ENCODE results near the gene CARD11. TPM values are rescaled to one million over a fixed set of nuclear protein-coding genes. Genes with fewer than 3 reads are reported as not detected.
A peak's percentile ranks its signal among the peaks of the same experiment; 100 is the strongest.

CARD11 gene
- total RNA-seq (100 to 1,000 TPM; 118 to 122 TPM), total RNA-seq (60.8 to 274 (median 172) reads per million in 172 experiments)
- 96.8 TPM for polyA plus RNA-seq (2013, experiment 1 of 2)
- polyA plus RNA-seq (2013, experiment 2 of 2), result 117 TPM

- Mint-ChIP-seq H3K27ac (peak within 1 kb of the TSS; percentile 85), H3K4me1 (ENCODE audit: low read depth) (peaks cover 62% of the 10 kb centered on the region), H3K4me3 (peak within 1 kb of the TSS; percentile 93), H3K36me3 (ENCODE audit: low read depth) (peaks cover 37% of the 10 kb centered on the region), H3K27me3 (no peaks in the 10 kb centered on the region), H3K9me3 (no peaks in the 10 kb centered on the region)
- CTCF ChIA-PET, result interaction anchor here (0.6 kb wide), 1 partner anchor 21 kb away, joined by 3 read pairs; no protein-coding TSS in a partner anchor
- Histone ChIP-seq H3K27ac (ENCODE audit: low read depth in 1 of 2, low read length in 2 of 2) (peak within 1 kb of the TSS; percentile 74 to 99), H3K4me3 (ENCODE audit: low read length) (peak within 1 kb of the TSS; percentile 89), H3K4me1 (ENCODE audit: insufficient read depth, low read length) (peaks cover 52% of the 10 kb centered on the region), H3K9me3 (ENCODE audit: control insufficient read depth in 1 of 2, insufficient read depth in 1 of 2, low read length in 2 of 2) (no peaks in the 10 kb centered on the region), H3K36me3 (ENCODE audit: insufficient read depth, low read length) (peaks cover 11% of the 10 kb centered on the region), H3K27me3 (ENCODE audit: control insufficient read depth in 1 of 2, insufficient read depth in 2 of 2, low read length in 2 of 2) (no peaks in the 10 kb centered on the region)
- POLR2A ChIA-PET, result interaction anchor here (0.6 to 3.6 kb wide), 10 partner anchors 20 to 89 kb away, joined by 3 to 21 read pairs (median 4); no protein-coding TSS in a partner anchor
- intact Hi-C loops (cut with DNase I, micrococcal nuclease), result loop anchor here (2.0 to 10.0 kb wide), 6 partner anchors 49 to 261 kb away; partner anchors contain the start of gene SDK1 (in 1 of the 2)
- DNase-seq, result peak in 12 of 14 experiments; percentile 33 to 82 (median 54)
- no peak for TF ChIP-seq CTCF (IDR thresholded peaks at IDR 0.05)
- ATAC-seq (ENCODE audit: poor library complexity), result peak; percentile 51
These were observed at the start of gene CARD11 for GRCh38 chr7:3043544-3044371. CARD11 (minus strand) TSS chr7:3043867; CDS start chr7:2958506, 85,361 bp downstream.

DNA sequence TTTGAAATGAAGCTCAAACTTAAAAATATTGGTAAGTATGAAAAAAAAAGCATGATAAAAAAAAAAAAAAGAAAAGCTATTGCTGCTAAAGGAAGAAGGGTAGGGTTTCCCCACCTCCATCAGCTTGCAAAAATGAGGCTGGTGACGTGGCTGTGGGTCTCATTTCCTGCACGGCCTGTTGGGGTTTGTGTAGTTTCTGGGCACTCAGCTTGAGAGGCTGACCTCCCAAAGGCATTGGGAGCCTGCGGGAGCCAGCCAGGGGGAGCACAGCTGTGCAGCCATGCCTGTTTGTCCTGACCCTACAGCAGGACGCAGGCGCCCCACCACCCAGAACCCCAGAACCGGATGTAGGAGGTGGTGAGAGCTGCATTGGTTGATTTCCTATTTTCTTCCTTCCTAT lies 48.8 kb upstream of the CARD11 start:
- DNase-seq (peak; percentile 45 to 92 (median 65)), ATAC-seq (ENCODE audit: poor library complexity) (peak; percentile 78)
- Mint-ChIP-seq H3K27ac (peak overlapping the region; percentile 97), H3K4me3 (peak overlapping the region; percentile 75), H3K36me3 (ENCODE audit: low read depth) (no peaks in the 10 kb centered on the region), H3K27me3 (no peaks in the 10 kb centered on the region), H3K4me1 (ENCODE audit: low read depth) (peaks cover 67% of the 10 kb centered on the region), H3K9me3 (no peaks in the 10 kb centered on the region)
- intact Hi-C loops (cut with DNase I, micrococcal nuclease), result loop anchor here (1.0 to 10.0 kb wide), 4 partner anchors 10 to 50 kb away; partner anchors contain the start of gene CARD11 (in 2 of the 2)
- no peaks in the 10 kb centered on the region for H3K27me3 ChIP-seq (ENCODE audit: control insufficient read depth in 1 of 2, insufficient read depth in 2 of 2, low read length in 2 of 2)
- peak overlapping the region; percentile 8 for H3K4me3 ChIP-seq (ENCODE audit: low read length)
- H3K4me1 ChIP-seq (ENCODE audit: insufficient read depth, low read length), result peaks cover 72% of the 10 kb centered on the region
- no peak for TF ChIP-seq CTCF (IDR thresholded peaks at IDR 0.05)
- POLR2A ChIA-PET, result interaction anchor here (0.7 to 4.1 kb wide), 21 partner anchors 9 to 1683 kb away, joined by 3 to 33 read pairs (median 5); partner anchors contain the start of gene AP5Z1
- H3K27ac ChIP-seq (ENCODE audit: low read depth in 1 of 2, low read length in 2 of 2), result peak overlapping the region; percentile 78 to 83
- no peaks in the 10 kb centered on the region for H3K36me3 ChIP-seq (ENCODE audit: insufficient read depth, low read length)
- CTCF ChIA-PET, result interaction anchor here (0.7 to 1.4 kb wide), 5 partner anchors 9 to 52 kb away, joined by 3 to 4 read pairs (median 3); no protein-coding TSS in a partner anchor
- H3K9me3 ChIP-seq (ENCODE audit: control insufficient read depth in 1 of 2, insufficient read depth in 1 of 2, low read length in 2 of 2), result no peaks in the 10 kb centered on the region

DNA sequence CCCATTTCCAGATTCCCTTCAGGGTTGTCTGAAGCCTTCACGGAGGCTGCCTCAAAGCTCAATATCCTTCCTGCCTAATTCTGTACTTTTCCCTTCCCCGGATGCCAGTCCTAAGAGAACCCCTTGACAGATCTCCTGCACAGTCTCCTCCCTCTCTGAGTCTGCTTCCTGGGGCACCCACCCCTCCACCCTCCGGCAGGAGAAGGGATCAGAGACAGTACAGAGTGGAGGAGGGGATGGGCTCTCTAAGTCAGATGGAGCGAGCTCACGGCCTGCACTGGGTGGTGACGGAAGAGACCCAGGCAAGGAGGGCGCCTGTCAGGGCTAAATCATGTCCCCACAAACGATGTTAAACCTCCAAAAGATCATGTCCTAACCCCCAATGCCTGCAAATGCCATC lies 48.0 kb upstream of the CARD11 start:
- peak overlapping the region; percentile 97 for H3K27ac Mint-ChIP-seq
- ATAC-seq (ENCODE audit: poor library complexity), result no peak
- H3K27me3 Mint-ChIP-seq, result no peaks in the 10 kb centered on the region
- Histone ChIP-seq H3K4me1 (ENCODE audit: insufficient read depth, low read length) (peaks cover 72% of the 10 kb centered on the region), H3K27ac (ENCODE audit: low read depth in 1 of 2, low read length in 2 of 2) (peak overlapping the region; percentile 78 to 83), H3K4me3 (ENCODE audit: low read length) (no peak overlapping the region), H3K36me3 (ENCODE audit: insufficient read depth, low read length) (no peaks in the 10 kb centered on the region), H3K27me3 (ENCODE audit: control insufficient read depth in 1 of 2, insufficient read depth in 2 of 2, low read length in 2 of 2) (no peaks in the 10 kb centered on the region), H3K9me3 (ENCODE audit: control insufficient read depth in 1 of 2, insufficient read depth in 1 of 2, low read length in 2 of 2) (no peaks in the 10 kb centered on the region)
- peaks cover 67% of the 10 kb centered on the region for H3K4me1 Mint-ChIP-seq (ENCODE audit: low read depth)
- H3K4me3 Mint-ChIP-seq, result peak overlapping the region; percentile 75
- H3K9me3 Mint-ChIP-seq, result no peaks in the 10 kb centered on the region
- intact Hi-C loops (cut with DNase I, micrococcal nuclease), result loop anchor here (1.0 to 10.0 kb wide), 4 partner anchors 11 to 49 kb away; partner anchors contain the start of gene CARD11 (in 2 of the 2)
- POLR2A ChIA-PET, result interaction anchor here (0.9 to 4.1 kb wide), 11 partner anchors 8 to 63 kb away, joined by 3 to 33 read pairs (median 5); no protein-coding TSS in a partner anchor
- DNase-seq, result peak in 2 of 14 experiments; percentile 16
- CTCF ChIA-PET, result interaction anchor here (1.0 to 1.4 kb wide), 3 partner anchors 10 to 109 kb away, joined by 4 read pairs; no protein-coding TSS in a partner anchor
- TF ChIP-seq CTCF (IDR thresholded peaks at IDR 0.05), result no peak
- no peaks in the 10 kb centered on the region for H3K36me3 Mint-ChIP-seq (ENCODE audit: low read depth)

Data from CD4-positive, alpha-beta T cell (primary cell).